Activated CD4-positive, CD25-positive, alpha-beta regulatory T cell treated with anti-CD3 and anti-CD28 coated beads, Interleukin-2, amount 50 U/mL, for 24 hours (primary cell): ENCODE data around the gene MAP1LC3A.

Experiments used
- ATAC-seq, 2 donors: fragments of 150-1000 bp; cut with Tn5 transposase; one replicate each; pipeline ENCODE4 v1.10.0; 2021; ENCODE audit warnings: mild to moderate bottlenecking in 1 of 2, moderate library complexity in 1 of 2

The MAP1LC3A gene

DNA sequence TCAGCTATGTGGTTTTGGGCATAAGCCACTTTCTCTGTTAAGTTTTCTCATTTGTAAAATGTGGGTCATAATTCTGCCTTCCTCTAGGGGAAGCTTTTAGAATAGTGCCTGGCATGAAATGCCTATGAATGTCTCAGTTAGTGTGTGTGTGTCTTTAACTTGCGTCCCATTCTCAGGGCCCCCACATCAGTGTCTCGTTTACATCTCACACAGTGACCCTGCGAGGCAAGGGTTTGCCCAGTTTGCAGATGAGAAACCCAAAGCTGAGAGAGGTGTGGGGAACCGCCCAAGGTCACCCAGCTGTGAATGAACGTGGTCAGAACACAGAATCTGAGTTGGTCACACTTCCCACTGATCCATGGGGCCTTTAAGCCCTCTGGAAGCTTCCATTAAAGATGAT, 28.2 kb upstream of the MAP1LC3A start:
- ATAC-seq, result no peak

- ATAC-seq, result no peak
Measured at GRCh38 chr20:34531608-34532265, 26.8 kb upstream of the MAP1LC3A start.

- ATAC-seq, result no peak
Measured at GRCh38 chr20:34532320-34532719, 26.2 kb upstream of the MAP1LC3A start.

DNA sequence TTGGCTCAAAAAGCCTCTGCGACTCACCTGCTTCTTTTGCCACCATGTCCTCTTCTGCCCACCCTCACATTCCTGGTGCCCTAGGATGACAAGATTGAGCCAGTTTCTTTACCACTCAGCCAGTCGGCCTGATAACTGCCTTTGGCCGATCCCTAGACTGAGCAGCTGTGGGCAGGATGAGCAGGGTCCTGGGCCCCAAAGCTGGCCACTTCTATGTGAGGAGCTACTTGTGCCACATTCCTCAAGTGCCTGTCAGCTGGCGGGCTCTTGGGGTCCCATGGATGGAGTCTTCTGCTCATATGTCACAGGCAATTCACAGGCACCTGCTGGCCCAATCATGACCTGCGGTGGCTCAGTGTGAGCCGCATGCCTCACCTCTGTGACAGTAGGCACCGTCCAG, 25.8 kb upstream of the MAP1LC3A start:
- no peak for ATAC-seq

DNA sequence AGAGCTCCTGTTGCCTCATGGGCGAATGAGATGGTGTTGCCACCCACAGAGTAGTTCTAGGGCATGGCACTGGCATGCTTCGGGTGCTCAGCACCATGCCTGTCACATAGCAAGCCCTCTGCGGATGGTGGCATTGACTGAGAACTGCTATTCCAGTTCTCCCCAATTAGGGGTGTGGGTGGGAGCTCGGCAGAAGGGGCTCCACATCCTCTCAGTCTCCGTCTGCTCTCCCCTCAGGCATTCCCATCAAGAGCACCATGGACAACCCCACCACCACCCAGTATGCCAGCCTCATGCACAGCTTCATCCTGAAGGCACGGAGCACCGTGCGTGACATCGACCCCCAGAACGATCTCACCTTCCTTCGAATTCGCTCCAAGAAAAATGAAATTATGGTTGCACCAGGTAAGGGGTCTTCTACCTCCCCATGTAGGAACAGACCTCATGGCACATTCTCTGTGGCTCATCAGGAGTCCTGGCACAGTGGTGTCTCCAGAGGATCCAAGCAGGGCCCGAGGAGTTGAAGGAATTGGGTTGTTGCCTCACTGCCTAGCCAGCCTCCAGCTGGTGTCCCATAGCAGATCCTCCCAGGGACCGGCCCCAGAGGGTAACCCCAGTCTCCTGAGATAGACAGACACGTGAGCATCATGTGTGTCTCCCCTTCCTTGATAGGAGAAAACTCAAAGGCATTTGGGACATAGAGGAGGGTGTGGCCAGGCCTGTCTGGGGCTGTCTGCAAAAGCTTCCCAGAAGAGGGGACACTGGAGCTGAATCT, 23.9 kb upstream of the MAP1LC3A start:
- no peak for ATAC-seq

DNA sequence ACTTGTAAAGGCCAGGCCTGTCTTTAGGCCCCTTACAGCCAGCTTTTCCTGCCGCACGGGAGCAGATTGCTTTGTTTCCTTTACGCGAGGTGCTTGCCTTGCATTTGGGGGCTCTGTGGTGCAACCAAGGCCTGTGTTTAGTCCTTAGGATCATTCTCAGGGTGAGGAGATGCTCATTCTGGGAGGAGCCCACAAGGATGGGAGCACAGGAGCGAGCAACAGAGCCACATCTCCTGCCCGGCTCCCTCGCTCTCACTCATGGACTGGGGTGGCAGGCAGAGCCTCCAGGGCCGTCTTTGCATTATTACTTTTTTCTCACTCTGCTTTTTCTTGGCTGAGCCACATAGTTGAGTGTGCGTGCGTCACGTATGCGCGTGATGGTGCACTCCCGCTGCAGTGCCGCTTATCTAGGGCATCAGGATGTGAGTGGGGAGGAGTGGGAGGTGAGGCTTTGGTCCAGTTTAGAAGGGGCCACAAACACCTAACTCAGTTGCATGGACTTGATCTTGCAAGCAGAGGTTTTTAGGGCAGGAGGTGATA, 23.1 kb upstream of the MAP1LC3A start:
- ATAC-seq, result no peak

GRCh38 chr20:34535857-34536256, 22.7 kb upstream of the MAP1LC3A start:
- no peak for ATAC-seq

- peak; percentile 52 to 55 for ATAC-seq
Measured at GRCh38 chr20:34536798-34537394, 21.6 kb upstream of the MAP1LC3A start.

- no peak for ATAC-seq
Measured at GRCh38 chr20:34537651-34538050, 20.9 kb upstream of the MAP1LC3A start.

- peak; percentile 42 to 54 for ATAC-seq
Measured at GRCh38 chr20:34538671-34539123, 19.8 kb upstream of the MAP1LC3A start.

DNA sequence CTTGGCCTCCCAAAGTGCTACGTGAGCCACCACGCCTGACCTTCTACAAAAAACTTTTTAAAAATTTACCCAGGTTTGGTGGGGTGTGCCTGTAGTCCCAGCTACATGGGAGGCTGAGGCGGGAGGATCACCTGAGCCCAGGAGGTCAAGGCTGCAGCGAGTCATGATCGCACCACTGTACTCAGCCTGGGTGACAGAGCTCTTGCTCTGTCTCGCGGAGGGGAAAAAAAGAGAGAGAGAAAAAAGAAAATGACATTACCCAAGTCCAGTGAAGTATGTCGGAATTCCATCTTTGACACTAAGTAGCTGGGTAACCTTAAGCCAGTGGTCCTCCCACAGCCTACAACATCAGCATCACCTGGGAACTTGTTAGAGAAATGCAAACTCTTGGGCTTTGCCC, 18.8 kb upstream of the MAP1LC3A start:
- ATAC-seq, result no peak

DNA sequence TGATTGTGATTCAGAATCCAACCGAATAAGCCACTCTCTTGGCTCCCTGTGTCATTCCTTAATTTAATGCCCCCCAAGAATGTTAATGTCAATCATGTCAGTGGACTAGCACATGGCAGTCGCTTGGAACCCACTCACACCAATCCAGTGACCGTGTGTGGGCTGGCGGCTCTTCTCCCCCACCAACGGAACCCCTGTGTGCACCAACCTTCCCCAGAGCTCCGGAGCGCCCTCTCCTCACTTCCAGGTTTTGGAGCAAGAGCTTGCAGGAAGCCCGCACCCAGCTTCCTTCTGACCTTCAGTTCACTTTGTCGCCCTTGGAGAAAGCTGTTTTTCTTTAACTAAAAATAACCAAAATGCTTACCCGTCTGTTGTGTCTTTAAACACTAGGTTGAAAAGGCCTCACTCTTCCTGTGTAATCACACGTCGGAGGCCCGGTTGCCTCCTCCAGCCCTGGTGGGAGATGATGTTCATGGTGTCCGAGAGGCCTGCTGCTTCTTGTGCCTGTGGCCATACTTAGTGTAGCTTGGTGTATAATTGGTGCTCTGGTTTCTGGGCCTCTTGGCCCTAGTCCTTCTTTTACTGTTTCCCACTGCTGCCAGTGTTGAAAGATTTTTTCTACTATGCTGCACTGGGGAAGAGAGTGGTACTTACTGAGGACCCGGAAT, 17.8 kb upstream of the MAP1LC3A start:
- no peak for ATAC-seq

DNA sequence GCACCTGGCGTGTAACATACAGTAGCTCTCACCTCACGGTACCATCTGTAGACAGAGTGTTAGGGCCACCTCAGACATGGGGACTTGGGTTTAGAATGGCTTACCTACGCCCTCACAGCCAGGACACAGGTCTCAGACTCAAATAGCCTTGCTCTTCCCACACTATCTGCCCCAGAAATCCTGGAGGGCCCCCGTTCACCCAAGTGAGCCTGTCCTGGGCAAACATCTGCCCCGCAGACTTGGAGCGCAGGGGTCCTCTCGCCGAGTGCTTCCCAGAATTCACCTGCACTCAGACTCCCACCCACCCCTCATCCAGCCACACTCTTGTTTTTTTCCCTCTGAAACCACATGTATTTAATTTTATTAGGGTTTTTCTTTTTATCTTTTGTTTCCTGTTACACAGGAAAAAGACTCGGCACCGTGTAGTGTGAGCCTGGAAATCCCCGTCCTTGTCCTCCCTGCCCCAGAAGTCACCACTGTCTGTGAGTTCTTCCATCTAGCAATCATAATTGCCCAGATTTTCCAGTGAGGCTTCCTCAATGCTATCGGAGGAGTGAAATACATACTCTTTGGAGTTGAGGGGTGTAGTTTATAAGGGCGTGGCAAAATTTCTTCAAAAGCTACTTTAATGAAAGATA, 17.1 kb upstream of the MAP1LC3A start:
- ATAC-seq, result peak; percentile 57 to 65

DNA sequence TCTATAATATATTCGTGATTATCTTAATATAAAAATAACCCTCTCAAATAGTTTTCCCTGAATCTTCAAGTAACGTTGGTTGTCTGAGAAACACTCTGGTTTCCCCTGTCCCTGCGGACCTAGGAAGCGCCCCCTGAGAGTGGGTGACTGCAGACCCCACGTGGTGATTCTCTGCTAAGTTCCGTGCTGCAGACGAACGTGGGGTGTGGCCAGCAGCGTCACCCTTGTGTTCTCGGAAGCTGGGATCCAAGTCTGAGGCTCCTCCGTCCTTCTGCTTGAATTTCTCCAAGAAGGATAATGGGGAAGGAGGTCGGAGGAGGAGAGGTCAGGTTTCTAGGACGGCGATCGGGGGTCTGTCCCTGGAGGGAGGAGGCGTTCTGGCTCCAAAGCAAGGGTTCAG, 16.6 kb upstream of the MAP1LC3A start:
- ATAC-seq, result no peak

DNA sequence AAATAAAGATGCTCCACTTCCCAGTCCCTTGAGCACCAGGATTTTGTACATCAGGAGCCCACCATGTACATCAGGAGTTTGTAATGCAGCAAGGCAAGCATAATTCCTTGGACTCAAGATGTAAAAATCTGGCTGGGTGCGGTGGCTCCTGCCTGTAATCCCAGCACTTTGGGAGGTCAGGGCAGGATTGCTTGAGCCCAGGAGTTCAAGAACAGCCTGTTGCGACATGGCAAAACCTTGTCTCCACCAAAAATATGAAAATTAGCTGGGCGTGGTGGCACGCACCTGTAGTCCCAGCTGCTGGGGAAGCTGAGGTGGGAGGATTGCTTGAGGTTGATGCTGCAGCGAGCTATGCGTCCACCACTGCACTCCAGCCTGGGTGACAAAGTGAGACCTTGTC, 16.1 kb upstream of the MAP1LC3A start:
- no peak for ATAC-seq

DNA sequence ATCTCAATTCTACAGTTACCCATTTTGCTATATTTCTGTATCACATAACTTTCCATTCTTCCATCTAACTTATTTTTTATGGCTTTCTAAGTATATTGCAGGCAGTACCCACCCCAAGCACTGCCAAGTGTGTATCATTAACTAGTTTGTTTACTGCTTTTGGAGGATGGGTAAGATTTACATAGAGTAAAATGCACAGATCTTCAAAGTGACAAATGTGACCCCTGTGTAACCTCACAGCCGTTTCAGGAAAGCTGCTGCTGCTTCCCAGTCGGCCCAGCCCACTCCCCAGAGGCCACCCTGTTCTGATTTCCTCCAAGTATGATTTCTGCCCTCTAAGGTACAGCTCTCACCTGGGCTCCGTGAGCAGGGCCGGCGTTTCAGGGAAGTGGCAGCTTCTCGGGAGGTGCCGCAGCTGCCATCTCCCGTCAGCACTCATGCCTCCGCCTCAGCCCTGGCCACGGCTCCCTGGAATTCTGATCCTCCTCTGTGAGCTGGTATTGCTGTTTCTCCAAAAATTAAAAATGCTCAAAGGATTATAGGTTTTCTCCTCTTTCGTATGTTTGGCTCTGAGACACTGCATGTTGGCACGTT, 15.0 kb upstream of the MAP1LC3A start:
- ATAC-seq, result no peak

DNA sequence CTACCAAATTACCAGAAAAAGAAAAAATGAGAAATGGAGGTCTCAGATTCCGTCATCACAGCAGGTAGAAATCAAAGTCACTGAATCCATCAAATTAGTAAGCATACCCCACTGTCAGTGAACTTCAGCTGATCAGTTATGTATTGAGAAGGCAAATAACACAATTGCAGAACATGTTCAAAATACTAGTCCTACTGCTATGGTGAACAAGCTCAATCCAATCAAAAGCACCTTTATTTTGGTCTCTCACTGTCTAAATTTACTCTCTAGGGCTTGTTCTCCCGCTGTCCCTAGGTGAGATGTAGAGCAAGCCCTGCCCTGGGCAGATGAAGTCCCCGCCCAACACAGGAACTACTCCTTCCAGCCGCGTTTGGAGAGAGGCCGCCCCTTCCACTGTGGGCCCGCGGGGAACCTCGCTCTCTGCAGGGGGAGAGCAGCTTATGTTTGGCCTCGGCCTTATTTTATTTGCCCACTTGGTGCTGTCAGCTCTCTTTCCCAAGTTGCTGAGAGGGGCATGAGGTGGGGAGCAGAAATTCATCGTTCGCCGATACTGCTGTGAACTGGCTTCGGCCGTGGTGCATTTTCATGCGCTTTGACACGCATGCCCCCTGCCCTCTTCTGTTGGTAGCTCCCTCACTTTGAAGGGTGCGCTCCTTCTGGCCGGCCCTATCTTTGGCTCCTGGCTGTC, 14.3 kb upstream of the MAP1LC3A start:
- ATAC-seq, result peak in 1 of 2 donors; percentile 43

GRCh38 chr20:34546751-34547181, 11.8 kb upstream of the MAP1LC3A start:
- ATAC-seq, result no peak

DNA sequence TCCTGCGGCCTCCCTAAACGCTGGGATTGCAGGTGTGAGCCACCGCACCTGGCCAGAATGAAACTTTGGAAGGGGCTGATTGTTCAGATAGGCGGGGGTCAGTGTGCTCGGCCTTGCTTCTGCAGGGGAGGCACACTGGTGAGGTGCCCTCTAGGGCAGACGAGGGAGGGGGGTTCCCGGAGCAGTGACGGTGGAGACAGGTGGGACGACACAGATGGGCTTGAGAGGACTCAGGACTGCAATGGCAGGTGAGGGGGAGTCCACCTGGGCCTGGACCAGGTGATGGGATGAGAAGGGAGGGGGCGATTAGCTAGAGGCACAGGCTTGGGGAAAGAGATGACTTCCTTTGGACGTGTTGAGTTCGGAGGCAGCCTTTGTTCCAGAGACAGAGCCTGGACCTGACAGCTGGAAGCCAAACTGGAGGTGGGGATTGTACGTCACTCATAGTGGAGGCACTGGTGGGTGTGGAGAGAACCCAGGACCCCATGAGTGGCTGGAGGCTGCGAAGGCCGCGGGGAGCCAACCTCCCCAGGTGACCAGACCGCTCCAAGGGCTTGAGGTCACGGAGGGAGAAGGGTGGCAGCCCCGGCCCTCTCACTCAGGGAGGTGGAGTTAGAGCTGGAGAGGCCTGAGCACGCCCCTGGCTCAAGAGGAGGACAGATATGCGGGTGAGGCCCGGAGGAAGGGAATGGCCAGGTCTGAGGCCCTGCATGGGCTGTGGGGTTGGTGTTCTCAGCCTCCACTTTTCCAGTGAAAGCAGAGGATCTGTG, 10.5 kb upstream of the MAP1LC3A start:
- no peak for ATAC-seq

DNA sequence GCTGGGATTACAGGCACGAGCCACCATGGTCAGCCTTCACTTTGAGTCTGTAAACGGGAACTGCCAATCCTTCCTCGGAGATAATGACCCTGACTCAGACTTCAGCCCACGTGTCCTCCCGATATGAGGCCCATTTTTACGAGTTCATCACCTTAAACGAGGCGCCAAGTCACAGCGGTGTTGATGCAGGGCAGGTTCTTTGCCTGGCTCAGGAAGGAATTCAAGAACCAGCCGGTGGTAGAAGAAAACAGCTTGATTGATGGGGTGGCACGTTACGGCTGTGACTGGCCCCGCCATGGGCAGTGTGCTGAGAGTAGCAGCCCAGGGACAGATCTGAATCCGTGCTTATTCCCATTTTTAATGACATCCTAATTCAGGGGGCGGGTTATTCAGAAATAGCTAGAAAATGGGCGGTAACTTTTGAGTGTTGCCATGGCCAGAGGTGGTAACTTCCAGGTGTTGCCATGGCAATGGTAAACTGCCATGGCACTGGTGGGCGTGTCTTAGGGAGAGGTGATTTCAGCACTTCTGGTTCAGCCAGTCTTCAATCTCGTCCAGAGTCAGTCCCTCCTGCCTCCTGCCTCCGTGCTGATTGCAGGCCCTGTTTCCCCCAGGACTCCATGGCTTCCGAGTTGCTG, 9.1 kb upstream of the MAP1LC3A start:
- no peak for ATAC-seq
